GM19023 (cell line): Measurements from ENCODE around the gene KLF1.

Experiments
- ATAC-seq: cut with Tn5 transposase; IDR thresholded peaks from one replicate; pipeline ENCODE4 v1.9.1; 2021; ENCODE audit warnings: mild to moderate bottlenecking, moderate library complexity; ENCODE audit not compliant: unreplicated experiment

KLF1 gene

GRCh38 chr19:12838886-12839756 is 47.9 kb downstream of the KLF1 start:
- no peak for ATAC-seq

GRCh38 chr19:12838182-12838885 is 48.7 kb downstream of the KLF1 start, which contains the start of gene MAST1:
Gene MAST1, plus strand, starts transcription at chr19:12838515. Its CDS starts 58 bp downstream, at chr19:12838573.
- no peak for ATAC-seq

GRCh38 chr19:12837225-12837624 is 49.8 kb downstream of the KLF1 start:
- ATAC-seq, result no peak

- ATAC-seq, result no peak
Measured at GRCh38 chr19:12836529-12836863, 50.5 kb downstream of the KLF1 start.

- ATAC-seq, result no peak
Measured at GRCh38 chr19:12834976-12835757, 51.8 kb downstream of the KLF1 start.

- no peak for ATAC-seq
Measured at GRCh38 chr19:12834566-12834943, 52.4 kb downstream of the KLF1 start, which contains the start of gene RTBDN. Gene RTBDN, minus strand, starts transcription at chr19:12834579. Its CDS starts 4,600 bp downstream, at chr19:12829979.
